ENCODE data around the gene NFXL1. TPM values are rescaled to one million over a fixed set of nuclear protein-coding genes. Genes with fewer than 3 reads are reported as not detected.
A peak's percentile ranks its signal among the peaks of the same experiment; 100 is the strongest.

NFXL1 gene
- total and polyA plus RNA-seq, 7 donors, result 1.8 to 20.5 (median 8.0) TPM

GRCh38 chr4:47942081-47942819 lies 27.9 kb upstream of the NFXL1 start:
- Histone ChIP-seq H3K27ac (no peak overlapping the region), H3K9me3 (no peaks in the 10 kb centered on the region), H3K27me3 (no peaks in the 10 kb centered on the region), H3K4me3 (no peak overlapping the region), H3K36me3 (no peaks in the 10 kb centered on the region), H3K4me1 (no peaks in the 10 kb centered on the region)
- no peak for DNase-seq
- TF ChIP-seq POLR2A (IDR thresholded peaks at IDR 0.05) (no peak), CTCF (IDR thresholded peaks at IDR 0.05) (no peak), EP300 (IDR thresholded peaks at IDR 0.05) (no peak), POLR2AphosphoS5 (IDR thresholded peaks at IDR 0.05) (no peak)
- intact Hi-C loops (cut with DNase I), result no loop called here
- WGBS, 2 donors, result 85 to 94% methylated on average over 10 of the region's 10 CpGs

- 31 to 82% methylated on average over 5 of the region's 5 CpGs for WGBS, 2 donors
- Histone ChIP-seq H3K27ac (no peak overlapping the region), H3K4me3 (no peak overlapping the region), H3K4me1 (no peaks in the 10 kb centered on the region), H3K36me3 (no peaks in the 10 kb centered on the region), H3K27me3 (no peaks in the 10 kb centered on the region), H3K9me3 (no peaks in the 10 kb centered on the region)
- DNase-seq, result no peak
- TF ChIP-seq POLR2A (IDR thresholded peaks at IDR 0.05) (no peak), POLR2AphosphoS5 (IDR thresholded peaks at IDR 0.05) (no peak), EP300 (IDR thresholded peaks at IDR 0.05) (no peak), CTCF (IDR thresholded peaks at IDR 0.05) (no peak)
- intact Hi-C loops (cut with DNase I), result no loop called here
These were observed 25.1 kb upstream of the NFXL1 start for GRCh38 chr4:47939456-47939855.

DNA sequence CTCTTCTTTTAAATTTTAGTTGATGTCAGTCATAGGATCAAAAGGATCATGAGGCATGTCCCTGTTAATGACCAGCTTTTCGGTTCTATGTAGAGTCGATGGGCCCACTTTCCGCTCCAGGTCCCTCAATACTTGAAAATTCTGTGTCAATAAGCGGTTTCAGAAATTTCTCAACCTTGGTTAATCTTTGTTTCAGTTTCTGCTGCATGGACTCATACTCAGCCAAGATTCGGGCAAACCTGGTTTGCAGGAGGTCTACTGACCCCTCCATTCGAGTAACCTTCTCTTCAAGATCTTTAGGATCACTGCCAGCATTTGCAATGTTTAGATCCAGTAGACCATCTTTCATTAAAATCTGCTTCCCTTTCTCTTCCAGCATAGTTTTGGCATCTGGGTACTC lies 22.0 kb upstream of the NFXL1 start:
- no peak for DNase-seq
- Histone ChIP-seq H3K36me3 (no peaks in the 10 kb centered on the region), H3K9me3 (no peaks in the 10 kb centered on the region), H3K27ac (no peak overlapping the region), H3K4me3 (no peak overlapping the region), H3K4me1 (no peaks in the 10 kb centered on the region), H3K27me3 (no peaks in the 10 kb centered on the region)
- intact Hi-C loops (cut with DNase I), result no loop called here
- 93 to 94% methylated on average over 6 of the region's 6 CpGs for WGBS, 2 donors
- no peak for TF ChIP-seq POLR2A (IDR thresholded peaks at IDR 0.05)
- TF ChIP-seq POLR2AphosphoS5 (IDR thresholded peaks at IDR 0.05), result no peak
- no peak for TF ChIP-seq EP300 (IDR thresholded peaks at IDR 0.05)
- TF ChIP-seq CTCF (IDR thresholded peaks at IDR 0.05), result no peak

DNA sequence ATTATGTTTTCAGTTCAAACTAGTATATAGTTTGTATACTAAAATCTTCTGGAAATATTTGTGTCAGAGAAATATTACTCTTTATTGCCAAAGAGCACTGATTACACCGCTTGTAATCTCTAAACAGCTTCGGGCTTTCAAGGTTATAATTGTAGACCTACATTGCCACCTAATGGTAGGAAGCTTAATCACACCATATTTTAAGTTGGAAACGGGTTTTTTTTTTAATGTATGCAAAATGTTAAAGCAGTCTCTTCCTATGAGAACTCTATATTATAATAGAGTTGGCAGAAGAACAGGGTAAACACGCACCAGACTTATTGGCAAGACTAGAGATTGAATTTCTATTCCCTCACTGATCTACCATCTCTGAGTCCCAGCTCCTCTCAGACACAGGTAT lies 19.5 kb upstream of the NFXL1 start:
- no peaks in the 10 kb centered on the region for H3K27me3 ChIP-seq
- H3K4me1 ChIP-seq, result no peaks in the 10 kb centered on the region
- no peak for DNase-seq
- H3K4me3 ChIP-seq, result no peak overlapping the region
- no peaks in the 10 kb centered on the region for H3K9me3 ChIP-seq
- TF ChIP-seq CTCF (IDR thresholded peaks at IDR 0.05) (peak in 2 of 4 experiments; percentile 9 to 41), POLR2AphosphoS5 (IDR thresholded peaks at IDR 0.05) (no peak)
- WGBS, 2 donors, result 3 to 5% methylated on average over 4 of the region's 4 CpGs
- H3K36me3 ChIP-seq, result no peaks in the 10 kb centered on the region
- intact Hi-C loops (cut with DNase I), result loop anchor here (5.0 kb wide), 1 partner anchor 262 kb away; no protein-coding TSS in a partner anchor
- H3K27ac ChIP-seq, result no peak overlapping the region
